Measurements from ENCODE around the gene ETV1. TPM values are rescaled to one million over a fixed set of nuclear protein-coding genes. Genes with fewer than 3 reads are reported as not detected.

Gene ETV1
- total and polyA plus RNA-seq, 3 donors from 2014 or later: 11.4 to 16.4 (median 13.9) TPM

- no peaks in the 10 kb centered on the region for H3K27me3 ChIP-seq
- H3K36me3 ChIP-seq (ENCODE audit: low read depth, missing control alignments): no peaks in the 10 kb centered on the region
- H3K27ac ChIP-seq: no peak overlapping the region
- intact Hi-C loops (cut with DNase I; ENCODE audit: low total_unique reads): no loop called here
- H3K4me3 ChIP-seq: no peak overlapping the region
- DNase-seq: no peak
- TF ChIP-seq POLR2A (IDR thresholded peaks at IDR 0.05) (no peak), CTCF (IDR thresholded peaks at IDR 0.05) (no peak)
- H3K9me3 ChIP-seq: no peaks in the 10 kb centered on the region
- H3K4me1 ChIP-seq: no peaks in the 10 kb centered on the region
- WGBS, 2 donors: 73 to 76% methylated on average over 2 of the region's 2 CpGs
These were observed 34.0 kb downstream of the ETV1 start for GRCh38 chr7:13955494-13955893.

- no peak overlapping the region for H3K27ac ChIP-seq
- no peaks in the 10 kb centered on the region for H3K9me3 ChIP-seq
- TF ChIP-seq POLR2A (IDR thresholded peaks at IDR 0.05): no peak
- no peak for TF ChIP-seq CTCF (IDR thresholded peaks at IDR 0.05)
- whole genome bisulfite sequencing, 2 donors: 71 to 73% methylated on average over 3 of the region's 3 CpGs
- H3K4me1 ChIP-seq: no peaks in the 10 kb centered on the region
- no peaks in the 10 kb centered on the region for H3K36me3 ChIP-seq (ENCODE audit: low read depth, missing control alignments)
- DNase-seq: no peak
- intact Hi-C loops (cut with DNase I; ENCODE audit: low total_unique reads): no loop called here
- H3K4me3 ChIP-seq: no peak overlapping the region
- H3K27me3 ChIP-seq: no peaks in the 10 kb centered on the region
These were observed 36.1 kb downstream of the ETV1 start for GRCh38 chr7:13953368-13953767.

GRCh38 chr7:13952921-13953320, 36.5 kb downstream of the ETV1 start:
- Histone ChIP-seq H3K27me3 (no peaks in the 10 kb centered on the region), H3K27ac (no peak overlapping the region), H3K4me1 (no peaks in the 10 kb centered on the region), H3K36me3 (ENCODE audit: low read depth, missing control alignments) (no peaks in the 10 kb centered on the region), H3K4me3 (no peak overlapping the region), H3K9me3 (no peaks in the 10 kb centered on the region)
- intact Hi-C loops (cut with DNase I; ENCODE audit: low total_unique reads): no loop called here
- DNase-seq: no peak
- TF ChIP-seq POLR2A (IDR thresholded peaks at IDR 0.05) (no peak), CTCF (IDR thresholded peaks at IDR 0.05) (no peak)
- 67 to 74% methylated on average over 2 of the region's 2 CpGs for WGBS, 2 donors

- Histone ChIP-seq H3K9me3 (no peaks in the 10 kb centered on the region), H3K4me3 (no peak overlapping the region), H3K36me3 (ENCODE audit: low read depth, missing control alignments) (no peaks in the 10 kb centered on the region), H3K27ac (no peak overlapping the region), H3K27me3 (no peaks in the 10 kb centered on the region), H3K4me1 (no peaks in the 10 kb centered on the region)
- intact Hi-C loops (cut with DNase I; ENCODE audit: low total_unique reads): no loop called here
- 76 to 79% methylated on average over 4 of the region's 4 CpGs for WGBS, 2 donors
- no peak for TF ChIP-seq POLR2A (IDR thresholded peaks at IDR 0.05)
- no peak for TF ChIP-seq CTCF (IDR thresholded peaks at IDR 0.05)
- no peak for DNase-seq
These were observed 39.5 kb downstream of the ETV1 start for GRCh38 chr7:13949939-13950338.

- Histone ChIP-seq H3K4me1 (no peaks in the 10 kb centered on the region), H3K9me3 (no peaks in the 10 kb centered on the region), H3K27ac (no peak overlapping the region), H3K27me3 (no peaks in the 10 kb centered on the region), H3K36me3 (ENCODE audit: low read depth, missing control alignments) (no peaks in the 10 kb centered on the region), H3K4me3 (no peak overlapping the region)
- no peak for DNase-seq
- WGBS, 2 donors: 88 to 93% methylated on average over 2 of the region's 2 CpGs
- TF ChIP-seq POLR2A (IDR thresholded peaks at IDR 0.05) (no peak), CTCF (IDR thresholded peaks at IDR 0.05) (no peak)
- intact Hi-C loops (cut with DNase I; ENCODE audit: low total_unique reads): no loop called here
These were observed 40.0 kb downstream of the ETV1 start for GRCh38 chr7:13949445-13949844.
